Caco-2 (cell line): ENCODE data around the gene PLA2G4B. TPM values are rescaled to one million over a fixed set of nuclear protein-coding genes. Genes with fewer than 3 reads are reported as not detected.

Experiments used
- BruUV-seq: library from RNA; stranded (reverse); fragments of 400-500 nt; replicated peaks from 2 replicates; lab custom pipeline; 2021; lab: Mats Ljungman, UMichigan
- CTCF ChIA-PET: fragments of 300-600 bp; sonication (Branson Sonifier 250); formaldehyde crosslinking; loops from one replicate; lab custom pipeline; 2022; ENCODE audit warnings: antibody characterized with exemption; lab: Charles Lee
- POLR2A ChIA-PET: fragments of 300-600 bp; sonication (Branson Sonifier 250); formaldehyde crosslinking; loops from one replicate; lab custom pipeline; 2022; ENCODE audit warnings: antibody characterized with exemption; lab: Charles Lee
- DNase-seq, 2 experiments: peaks; one replicate each; pipeline versions ENCODE4 v3.0.0 to v3.0.0-alpha.2; 2020 to 2022
- H3K27me3 ChIP-seq: replicated peaks from 2 replicates; pipeline ENCODE4 v1.6.0; 2011; ENCODE audit warnings: low read length; ENCODE audit not compliant: control insufficient read depth, insufficient read depth
- H3K36me3 ChIP-seq: 2 replicates; pipeline ENCODE4 v1.5.1; 2011; ENCODE audit warnings: low read length; ENCODE audit not compliant: control insufficient read depth, insufficient read depth
- H3K4me1 ChIP-seq: fragments of 250-450 bp; sonication (Bioruptor Pico); 2 replicates; pipeline ENCODE4 v1.5.1; 2020; ENCODE audit warnings: mild to moderate bottlenecking
- H3K4me3 ChIP-seq: 2 replicates; pipeline ENCODE4 v1.5.1; 2011; ENCODE audit warnings: low read depth, mild to moderate bottlenecking, control low read depth, low read length
- H3K9me3 ChIP-seq: fragments of 250-450 bp; sonication (Bioruptor Pico); 2 replicates; pipeline ENCODE4 v1.5.1; 2020; ENCODE audit warnings: mild to moderate bottlenecking, moderate library complexity
- H3K27ac Mint-ChIP-seq: one replicate; pipeline ENCODE4 v1.8.0; 2022; ENCODE audit warnings: mixed read lengths; ENCODE audit not compliant: unreplicated experiment
- H3K27me3 Mint-ChIP-seq: one replicate; pipeline ENCODE4 v1.8.0; 2022; ENCODE audit warnings: mixed read lengths; ENCODE audit not compliant: insufficient read depth, unreplicated experiment
- H3K36me3 Mint-ChIP-seq: one replicate; pipeline ENCODE4 v1.8.0; 2022; ENCODE audit warnings: mild to moderate bottlenecking, mixed read lengths; ENCODE audit not compliant: insufficient read depth, unreplicated experiment
- H3K4me1 Mint-ChIP-seq: one replicate; pipeline ENCODE4 v1.8.0; 2022; ENCODE audit warnings: low read depth, mixed read lengths; ENCODE audit not compliant: unreplicated experiment
- H3K4me3 Mint-ChIP-seq: one replicate; pipeline ENCODE4 v1.8.0; 2022; ENCODE audit warnings: mild to moderate bottlenecking, moderate library complexity, mixed read lengths; ENCODE audit not compliant: unreplicated experiment
- H3K9me3 Mint-ChIP-seq: one replicate; pipeline ENCODE4 v1.8.0; 2022; ENCODE audit warnings: mixed read lengths; ENCODE audit not compliant: unreplicated experiment
- CTCF ChIP-seq, 2 experiments: fragments of 200-600 bp in 1 of 2; IDR thresholded peaks; 1 replicate in 1 of 2; 2 replicates in 1 of 2; pipeline versions ENCODE4 v1.5.1 to v1.8.0; 2011 to 2022; ENCODE audit warnings: antibody characterized with exemption in 1 of 2, control low read depth in 1 of 2, inconsistent platforms in 1 of 2, low read depth in 1 of 2, low read length in 1 of 2, mild to moderate bottlenecking in 1 of 2, moderate library complexity in 1 of 2; ENCODE audit not compliant: insufficient read depth in 1 of 2, severe bottlenecking in 1 of 2, unreplicated experiment in 1 of 2
- intact Hi-C: fragments of 100-400 bp; cut with micrococcal nuclease; formaldehyde crosslinking; loops from one replicate; pipeline ENCODE4 v1.10.0; 2022; ENCODE audit not compliant: unreplicated experiment
- total RNA-seq: library from RNA; stranded (reverse); gene quantifications from 2 replicates; pipeline ENCODE4 v1.2.3, GENCODE V29; 2022

The PLA2G4B gene
- total RNA-seq, 1 experiment from 2014 or later, result 6.0 TPM

- no TSS peak for BruUV-seq
- Mint-ChIP-seq H3K27me3 (no peaks in the 10 kb centered on the region), H3K36me3 (peaks cover 4% of the 10 kb centered on the region), H3K9me3 (no peaks in the 10 kb centered on the region), H3K4me3 (no peak overlapping the region), H3K4me1 (peaks cover 6% of the 10 kb centered on the region), H3K27ac (no peak overlapping the region)
- Histone ChIP-seq H3K9me3 (no peaks in the 10 kb centered on the region), H3K36me3 (no peaks in the 10 kb centered on the region), H3K4me1 (peaks cover 21% of the 10 kb centered on the region), H3K27me3 (no peaks in the 10 kb centered on the region), H3K4me3 (no peak overlapping the region)
- DNase-seq, result no peak
- POLR2A ChIA-PET, result no interaction called here
- intact Hi-C loops, result no loop called here
- CTCF ChIA-PET, result interaction anchor here (0.7 to 1.4 kb wide), 2 partner anchors 15 to 34 kb away, joined by 3 to 5 read pairs; no protein-coding TSS in a partner anchor
- TF ChIP-seq CTCF (IDR thresholded peaks at IDR 0.05; ENCODE audit: insufficient read depth in 1 of 2, low read depth in 1 of 2, low read length in 1 of 2, severe bottlenecking in 1 of 2, unreplicated experiment in 1 of 2), result no peak
Observed at GRCh38 chr15:41869770-41870688, 31.4 kb downstream of the PLA2G4B start.

- Histone ChIP-seq H3K36me3 (no peaks in the 10 kb centered on the region), H3K9me3 (no peaks in the 10 kb centered on the region), H3K4me3 (no peak overlapping the region), H3K27me3 (no peaks in the 10 kb centered on the region), H3K4me1 (peaks cover 18% of the 10 kb centered on the region)
- intact Hi-C loops, result no loop called here
- H3K36me3 Mint-ChIP-seq, result peaks cover 4% of the 10 kb centered on the region
- no TSS peak for BruUV-seq
- H3K4me3 Mint-ChIP-seq, result no peak overlapping the region
- peaks cover 6% of the 10 kb centered on the region for H3K4me1 Mint-ChIP-seq
- no peaks in the 10 kb centered on the region for H3K27me3 Mint-ChIP-seq
- no peak overlapping the region for H3K27ac Mint-ChIP-seq
- POLR2A ChIA-PET, result no interaction called here
- no peak for DNase-seq
- CTCF ChIA-PET, result interaction anchor here (1.4 kb wide), 1 partner anchor 33 kb away, joined by 5 read pairs; no protein-coding TSS in a partner anchor
- no peak for TF ChIP-seq CTCF (IDR thresholded peaks at IDR 0.05; ENCODE audit: insufficient read depth in 1 of 2, low read depth in 1 of 2, low read length in 1 of 2, severe bottlenecking in 1 of 2, unreplicated experiment in 1 of 2)
- no peaks in the 10 kb centered on the region for H3K9me3 Mint-ChIP-seq
Observed at GRCh38 chr15:41870689-41871081, 32.0 kb downstream of the PLA2G4B start.

- H3K36me3 Mint-ChIP-seq, result peaks cover 4% of the 10 kb centered on the region
- TF ChIP-seq CTCF (IDR thresholded peaks at IDR 0.05; ENCODE audit: insufficient read depth in 1 of 2, low read depth in 1 of 2, low read length in 1 of 2, severe bottlenecking in 1 of 2, unreplicated experiment in 1 of 2), result no peak
- no peaks in the 10 kb centered on the region for H3K9me3 ChIP-seq
- H3K9me3 Mint-ChIP-seq, result no peaks in the 10 kb centered on the region
- H3K36me3 ChIP-seq, result no peaks in the 10 kb centered on the region
- no peak overlapping the region for H3K4me3 Mint-ChIP-seq
- peaks cover 6% of the 10 kb centered on the region for H3K4me1 Mint-ChIP-seq
- H3K4me1 ChIP-seq, result peaks cover 12% of the 10 kb centered on the region
- no peaks in the 10 kb centered on the region for H3K27me3 ChIP-seq
- CTCF ChIA-PET, result no interaction called here
- no peak for DNase-seq
- intact Hi-C loops, result no loop called here
- BruUV-seq, result no TSS peak
- no peak overlapping the region for H3K27ac Mint-ChIP-seq
- H3K27me3 Mint-ChIP-seq, result no peaks in the 10 kb centered on the region
- H3K4me3 ChIP-seq, result no peak overlapping the region
- POLR2A ChIA-PET, result no interaction called here
Observed at GRCh38 chr15:41871175-41871905, 32.7 kb downstream of the PLA2G4B start.
